Testis (tissue), 3 donors: ENCODE results near the gene HNRNPA2B1. TPM values are rescaled to one million over a fixed set of nuclear protein-coding genes. Genes with fewer than 3 reads are reported as not detected.
A peak's percentile ranks its signal among the peaks of the same experiment; 100 is the strongest.

Source experiments
- DNase-seq: peaks from one replicate; pipeline ENCODE4 v3.0.0-alpha.2; 2019
- H3K27ac ChIP-seq, 2 donors: fragments of 200-600 bp; sonication (generic); one replicate each; pipeline ENCODE4 v1.5.1; 2019
- H3K27me3 ChIP-seq: fragments of 200-600 bp; sonication (generic); one replicate; pipeline ENCODE4 v1.5.1; 2019
- H3K36me3 ChIP-seq: fragments of 200-600 bp; sonication (generic); one replicate; pipeline ENCODE4 v1.5.1; 2017; ENCODE audit warnings: low read depth; ENCODE audit errors: missing control alignments
- H3K4me1 ChIP-seq: fragments of 200-600 bp; sonication (generic); one replicate; pipeline ENCODE4 v1.5.1; 2019
- H3K4me3 ChIP-seq, 2 donors: fragments of 200-600 bp; sonication (generic); one replicate each; pipeline ENCODE4 v1.5.1; 2017 to 2019
- H3K9me3 ChIP-seq: fragments of 200-600 bp; sonication (generic); one replicate; pipeline ENCODE4 v1.5.1; 2017
- CTCF ChIP-seq, 3 experiments: fragments of 450-650 bp in 2 of 3; fragments of 200-600 bp in 1 of 3; sonication (generic) in 1 of 3; IDR thresholded peaks; one replicate each; pipeline ENCODE4 v1.5.1; 2016 to 2019; ENCODE audit warnings: antibody characterized with exemption in 3 of 3, mild to moderate bottlenecking in 2 of 3, moderate library complexity in 1 of 3
- POLR2A ChIP-seq: fragments of 450-650 bp; IDR thresholded peaks from one replicate; pipeline ENCODE4 v1.6.1; 2017; ENCODE audit warnings: antibody characterized with exemption, mild to moderate bottlenecking, moderate library complexity
- WGBS, 2 donors: methylation state at CpG; one replicate each; pipeline ENCODE4 v1.1.5; 2018; 5-methylcytosine and 5-hydroxymethylcytosine counted together
- intact Hi-C: fragments of 100-400 bp; cut with DNase I; formaldehyde crosslinking; loops from one replicate; pipeline ENCODE4 v1.15.1; 2023; ENCODE audit warnings: low total_unique reads
- polyA plus RNA-seq: library from polyadenylated mRNA; stranded (reverse); fragments of 350-450 nt; fragmentation: Illumina TruSeq; extraction: RNeasy Lipid Tissue Mini Kit (QIAGEN cat#74804); gene quantifications from one replicate; pipeline ENCODE4 v1.2.3, GENCODE V29; 2014; ENCODE audit warnings: low read depth, low replicate concordance; ENCODE audit not compliant: insufficient read depth
- total RNA-seq, 2 donors: library from RNA; depleted of rRNA; stranded (reverse); fragments of >200 nt; gene quantifications; one replicate each; pipeline ENCODE4 v1.2.3, GENCODE V29; 2016

HNRNPA2B1 gene
- total and polyA plus RNA-seq, 3 donors from 2014 or later = 343 to 659 (median 372) TPM

GRCh38 chr7:26198781-26199169, 1.8 kb downstream of the HNRNPA2B1 start:
- Histone ChIP-seq H3K4me1 (peaks cover 16% of the 10 kb centered on the region), H3K9me3 (no peaks in the 10 kb centered on the region), H3K36me3 (no peaks in the 10 kb centered on the region), H3K4me3 (peak overlapping the region; percentile 97 to 99), H3K27ac (peak overlapping the region; percentile 100), H3K27me3 (no peaks in the 10 kb centered on the region)
- intact Hi-C loops = no loop called here
- DNase-seq = no peak
- TF ChIP-seq POLR2A = no peak
- no peak for TF ChIP-seq CTCF (IDR thresholded peaks at IDR 0.05)
- 0% methylated on average over 7 of the region's 7 CpGs for WGBS, 2 donors

- H3K27ac ChIP-seq = peak overlapping the region; percentile 100
- WGBS, 2 donors = 0 to 1% methylated on average over 6 of the region's 6 CpGs
- H3K4me3 ChIP-seq = peak overlapping the region; percentile 97 to 99
- H3K4me1 ChIP-seq = peaks cover 19% of the 10 kb centered on the region
- no peaks in the 10 kb centered on the region for H3K27me3 ChIP-seq
- TF ChIP-seq CTCF (IDR thresholded peaks at IDR 0.05) (peak; percentile 53 to 87 (median 73)), POLR2A (no peak)
- no peak for DNase-seq
- intact Hi-C loops = no loop called here
- H3K36me3 ChIP-seq = no peaks in the 10 kb centered on the region
- no peaks in the 10 kb centered on the region for H3K9me3 ChIP-seq
Measured at GRCh38 chr7:26198133-26198780, 2.3 kb downstream of the HNRNPA2B1 start.

- no peaks in the 10 kb centered on the region for H3K27me3 ChIP-seq
- WGBS, 2 donors = 14 to 16% methylated on average over 5 of the region's 5 CpGs
- peak overlapping the region; percentile 97 to 99 for H3K4me3 ChIP-seq
- TF ChIP-seq POLR2A (no peak), CTCF (IDR thresholded peaks at IDR 0.05) (no peak)
- H3K4me1 ChIP-seq = peaks cover 20% of the 10 kb centered on the region
- DNase-seq = no peak
- intact Hi-C loops = no loop called here
- H3K27ac ChIP-seq = peak overlapping the region; percentile 100
- H3K9me3 ChIP-seq = no peaks in the 10 kb centered on the region
- H3K36me3 ChIP-seq = no peaks in the 10 kb centered on the region
Measured at GRCh38 chr7:26197153-26198115, 3.1 kb downstream of the HNRNPA2B1 start.

DNA sequence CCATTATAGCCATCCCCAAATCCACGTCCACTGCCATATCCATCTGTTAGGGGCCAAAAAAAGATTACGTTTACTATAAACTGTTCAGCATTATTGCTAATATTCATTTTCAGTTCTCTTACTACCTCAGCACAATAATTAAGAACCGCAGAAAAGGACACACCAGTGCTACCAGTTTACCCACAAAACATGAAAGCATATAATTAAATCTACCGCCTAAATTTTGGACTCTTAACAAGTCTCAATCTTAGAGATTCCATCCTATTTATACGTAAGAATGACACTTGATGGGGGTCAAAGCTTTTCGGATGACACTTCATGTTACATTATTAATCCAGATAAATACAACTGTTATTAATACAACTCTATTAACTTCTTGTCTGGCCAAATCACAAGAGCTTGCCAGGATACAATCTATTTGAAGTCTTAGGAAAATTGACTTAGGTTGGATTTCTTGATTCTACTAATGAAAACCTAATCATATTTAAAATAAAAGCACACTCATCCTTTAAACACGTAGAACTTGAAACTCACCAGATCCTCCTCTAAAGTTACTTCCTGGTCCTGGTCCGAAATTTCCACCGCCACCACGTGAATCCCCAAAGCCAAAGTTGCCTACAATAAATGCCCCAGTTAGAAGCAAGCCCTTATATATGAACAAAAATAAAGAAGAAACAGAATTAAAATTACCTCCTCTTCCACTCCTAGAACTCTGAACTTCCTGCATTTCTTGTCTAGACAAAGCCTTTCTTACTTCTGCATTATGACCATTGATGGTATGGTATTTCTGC, 4.5 kb downstream of the HNRNPA2B1 start:
- no peaks in the 10 kb centered on the region for H3K27me3 ChIP-seq
- peaks cover 20% of the 10 kb centered on the region for H3K4me1 ChIP-seq
- intact Hi-C loops = no loop called here
- H3K27ac ChIP-seq = peak overlapping the region in 1 of 2 donors; percentile 8
- 58 to 61% methylated on average over 10 of the region's 10 CpGs for WGBS, 2 donors
- H3K4me3 ChIP-seq = no peak overlapping the region
- no peaks in the 10 kb centered on the region for H3K36me3 ChIP-seq
- TF ChIP-seq CTCF (IDR thresholded peaks at IDR 0.05) (no peak), POLR2A (no peak)
- DNase-seq = no peak
- no peaks in the 10 kb centered on the region for H3K9me3 ChIP-seq
